ENCODE measurements around the gene NDUFAF3.

DNA sequence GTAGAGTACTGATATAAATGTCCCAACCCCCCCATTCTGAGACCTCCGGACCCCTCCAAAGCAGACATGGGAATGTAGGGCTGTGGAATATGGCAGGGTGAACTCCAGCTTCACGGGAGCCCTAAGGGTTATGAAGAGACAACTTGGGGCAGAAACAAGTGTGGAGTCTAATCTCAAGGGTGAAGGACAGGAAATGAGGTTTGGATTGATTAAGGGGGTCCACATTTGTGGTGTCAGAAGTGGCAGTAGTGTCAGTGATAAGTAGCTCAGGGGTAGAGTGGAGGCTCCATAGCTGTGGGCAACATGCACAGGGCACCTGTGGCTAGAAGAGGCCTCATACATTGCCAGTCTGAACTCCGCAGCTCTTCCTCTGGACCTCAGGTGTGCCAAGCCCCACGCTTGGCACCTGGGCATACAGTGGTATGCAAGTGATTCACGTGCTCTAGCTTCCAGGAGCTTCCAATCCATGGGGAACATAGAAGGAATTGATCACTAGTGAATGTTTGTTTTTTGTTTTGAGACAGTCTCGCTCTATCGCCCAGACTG, 36.0 kb upstream of the NDUFAF3 start:
- TF ChIP-seq EZH2 (IDR thresholded peaks at IDR 0.05; ENCODE audit: borderline replicate concordance) (no peak), EZH2phosphoT487 (IDR thresholded peaks at IDR 0.05; ENCODE audit: low read depth, severe bottlenecking, unreplicated experiment) (no peak)
- TF ChIP-seq, protein P1, sequence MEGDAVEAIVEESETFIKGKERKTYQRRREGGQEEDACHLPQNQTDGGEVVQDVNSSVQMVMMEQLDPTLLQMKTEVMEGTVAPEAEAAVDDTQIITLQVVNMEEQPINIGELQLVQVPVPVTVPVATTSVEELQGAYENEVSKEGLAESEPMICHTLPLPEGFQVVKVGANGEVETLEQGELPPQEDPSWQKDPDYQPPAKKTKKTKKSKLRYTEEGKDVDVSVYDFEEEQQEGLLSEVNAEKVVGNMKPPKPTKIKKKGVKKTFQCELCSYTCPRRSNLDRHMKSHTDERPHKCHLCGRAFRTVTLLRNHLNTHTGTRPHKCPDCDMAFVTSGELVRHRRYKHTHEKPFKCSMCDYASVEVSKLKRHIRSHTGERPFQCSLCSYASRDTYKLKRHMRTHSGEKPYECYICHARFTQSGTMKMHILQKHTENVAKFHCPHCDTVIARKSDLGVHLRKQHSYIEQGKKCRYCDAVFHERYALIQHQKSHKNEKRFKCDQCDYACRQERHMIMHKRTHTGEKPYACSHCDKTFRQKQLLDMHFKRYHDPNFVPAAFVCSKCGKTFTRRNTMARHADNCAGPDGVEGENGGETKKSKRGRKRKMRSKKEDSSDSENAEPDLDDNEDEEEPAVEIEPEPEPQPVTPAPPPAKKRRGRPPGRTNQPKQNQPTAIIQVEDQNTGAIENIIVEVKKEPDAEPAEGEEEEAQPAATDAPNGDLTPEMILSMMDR (IDR thresholded peaks at IDR 0.05; ENCODE audit: poor library complexity): no peak

Measured in hepatocyte (in vitro differentiated cells).